A673 (cell line): ENCODE data around the gene SLC10A2. TPM values are rescaled to one million over a fixed set of nuclear protein-coding genes. Genes with fewer than 3 reads are reported as not detected.
"Not testable (repeated sequence)": the region's sequence is repeated elsewhere in the genome, so short reads cannot be mapped to it uniquely, and the experiment has no call there.

Experiments used
- Bru-seq: library from RNA; stranded (reverse); fragments of 400-500 nt; gene quantifications from one replicate; lab custom pipeline; 2021; lab: Mats Ljungman, UMichigan
- BruChase-seq, 2 experiments: library from RNA; stranded (reverse); fragments of 400-500 nt; gene quantifications; one replicate each; lab custom pipeline; 2021; lab: Mats Ljungman, UMichigan
- BruUV-seq: library from RNA; stranded (reverse); fragments of 400-500 nt; replicated peaks from 2 replicates; lab custom pipeline; 2021; lab: Mats Ljungman, UMichigan
- CTCF ChIA-PET: fragments of 300-600 bp; sonication (Branson Sonifier 250); formaldehyde crosslinking; loops from one replicate; lab custom pipeline; 2022; ENCODE audit warnings: antibody characterized with exemption; lab: Charles Lee
- POLR2A ChIA-PET: fragments of 300-600 bp; sonication (Branson Sonifier 250); formaldehyde crosslinking; loops from one replicate; lab custom pipeline; 2022; ENCODE audit warnings: antibody characterized with exemption; ENCODE audit not compliant: low non-redundant PET; lab: Charles Lee
- DNase-seq: peaks from one replicate; pipeline ENCODE4 v3.0.0-alpha.2; 2015; ENCODE audit warnings: low spot score
- H3K27ac ChIP-seq: fragments of 200-600 bp; sonication (generic); 2 replicates; pipeline ENCODE4 v1.5.1; 2016; ENCODE audit warnings: mixed run types, low read depth, mild to moderate bottlenecking, mixed read lengths, antibody characterized with exemption, low read length; ENCODE audit not compliant: poor library complexity, severe bottlenecking
- H3K27me3 ChIP-seq: fragments of 200-600 bp; sonication (generic); replicated peaks from 2 replicates; pipeline ENCODE4 v1.6.1; 2017; ENCODE audit warnings: mixed run types, low read depth, mild to moderate bottlenecking, mixed read lengths, antibody characterized with exemption, low read length; ENCODE audit not compliant: insufficient read depth, poor library complexity
- H3K36me3 ChIP-seq: fragments of 200-600 bp; sonication (generic); 2 replicates; pipeline ENCODE4 v1.6.1; 2016; ENCODE audit warnings: mixed run types, mild to moderate bottlenecking, mixed read lengths, antibody characterized with exemption, low read length; ENCODE audit not compliant: insufficient read depth, poor library complexity, severe bottlenecking
- H3K4me1 ChIP-seq: fragments of 200-600 bp; sonication (generic); 2 replicates; pipeline ENCODE4 v1.6.1; 2017; ENCODE audit warnings: mixed run types, mild to moderate bottlenecking, mixed read lengths, antibody characterized with exemption, low read length; ENCODE audit not compliant: insufficient read depth, poor library complexity, severe bottlenecking
- H3K4me3 ChIP-seq: fragments of 200-600 bp; sonication (generic); 2 replicates; pipeline ENCODE4 v1.5.1; 2016; ENCODE audit warnings: low read depth, mixed run types, mild to moderate bottlenecking, mixed read lengths, low read length; ENCODE audit not compliant: poor library complexity, severe bottlenecking
- H3K9me3 ChIP-seq: fragments of 200-600 bp; sonication (generic); 2 replicates; pipeline ENCODE4 v1.6.1; 2016; ENCODE audit warnings: mixed run types, low read depth, mild to moderate bottlenecking, mixed read lengths, antibody characterized with exemption, low read length; ENCODE audit not compliant: poor library complexity, severe bottlenecking
- EZH2 ChIP-seq: fragments of 200-600 bp; sonication (generic); IDR thresholded peaks from 2 replicates; pipeline ENCODE4 v1.6.1; 2017; ENCODE audit warnings: borderline replicate concordance, low read depth, mild to moderate bottlenecking, mixed read lengths, antibody characterized with exemption, low read length; ENCODE audit not compliant: poor library complexity, severe bottlenecking
- intact Hi-C: fragments of 100-400 bp; cut with micrococcal nuclease; formaldehyde crosslinking; loops from one replicate; pipeline ENCODE4 v1.10.0; 2022; ENCODE audit not compliant: unreplicated experiment
- long read RNA-seq: library from polyadenylated mRNA; stranded (forward); transcript quantifications from one replicate; pipeline ENCODE4 v2.0.0, GENCODE V29; 2022
- total RNA-seq: library from RNA; stranded (reverse); gene quantifications from 2 replicates; pipeline ENCODE4 v1.2.3, GENCODE V29; 2021
- TF ChIP-seq, protein P1 (sequence below): fragments of 300-800, 200-600 bp; sonication (generic); conservative IDR thresholded peaks from 2 replicates; pipeline ENCODE4 v1.5.1; 2017; ENCODE audit warnings: low read depth, mild to moderate bottlenecking, antibody characterized with exemption, low read length, moderate library complexity, mixed read lengths

Gene SLC10A2
- total RNA-seq (not detected in 2 replicates), Bru-seq, nascent RNA (not detected), BruChase-seq, experiment 1, labeled RNA remaining after a 2-hour chase (not detected), BruChase-seq, experiment 2, labeled RNA remaining after a 6-hour chase (not detected)
- long read RNA-seq: 0 reads

- H3K27me3 ChIP-seq: peaks cover 13% of the 10 kb centered on the region
- ChIA-PET POLR2A (no interaction called here), CTCF (no interaction called here)
- DNase-seq: no peak
- H3K4me1 ChIP-seq: no peaks in the 10 kb centered on the region
- no peaks in the 10 kb centered on the region for H3K36me3 ChIP-seq
- H3K4me3 ChIP-seq: no peak within 1 kb of the TSS
- no peak for TF ChIP-seq EZH2
- TF ChIP-seq, protein P1, sequence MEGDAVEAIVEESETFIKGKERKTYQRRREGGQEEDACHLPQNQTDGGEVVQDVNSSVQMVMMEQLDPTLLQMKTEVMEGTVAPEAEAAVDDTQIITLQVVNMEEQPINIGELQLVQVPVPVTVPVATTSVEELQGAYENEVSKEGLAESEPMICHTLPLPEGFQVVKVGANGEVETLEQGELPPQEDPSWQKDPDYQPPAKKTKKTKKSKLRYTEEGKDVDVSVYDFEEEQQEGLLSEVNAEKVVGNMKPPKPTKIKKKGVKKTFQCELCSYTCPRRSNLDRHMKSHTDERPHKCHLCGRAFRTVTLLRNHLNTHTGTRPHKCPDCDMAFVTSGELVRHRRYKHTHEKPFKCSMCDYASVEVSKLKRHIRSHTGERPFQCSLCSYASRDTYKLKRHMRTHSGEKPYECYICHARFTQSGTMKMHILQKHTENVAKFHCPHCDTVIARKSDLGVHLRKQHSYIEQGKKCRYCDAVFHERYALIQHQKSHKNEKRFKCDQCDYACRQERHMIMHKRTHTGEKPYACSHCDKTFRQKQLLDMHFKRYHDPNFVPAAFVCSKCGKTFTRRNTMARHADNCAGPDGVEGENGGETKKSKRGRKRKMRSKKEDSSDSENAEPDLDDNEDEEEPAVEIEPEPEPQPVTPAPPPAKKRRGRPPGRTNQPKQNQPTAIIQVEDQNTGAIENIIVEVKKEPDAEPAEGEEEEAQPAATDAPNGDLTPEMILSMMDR: no peak
- intact Hi-C loops: no loop called here
- no peak within 1 kb of the TSS for H3K27ac ChIP-seq
- no TSS peak for BruUV-seq
- H3K9me3 ChIP-seq: no peaks in the 10 kb centered on the region
These were observed at the start of gene SLC10A2 for GRCh38 chr13:103066079-103066780. TSS of gene SLC10A2 (minus strand) at chr13:103066417. CDS start at chr13:103066249, 168 bp downstream.

GRCh38 chr13:103107580-103107979, 41.4 kb upstream of the SLC10A2 start:
- CTCF ChIA-PET: no interaction called here
- no peak overlapping the region for H3K27ac ChIP-seq
- intact Hi-C loops: no loop called here
- peaks cover 14% of the 10 kb centered on the region for H3K27me3 ChIP-seq
- no TSS peak for BruUV-seq
- no peaks in the 10 kb centered on the region for H3K4me1 ChIP-seq
- no peaks in the 10 kb centered on the region for H3K36me3 ChIP-seq
- POLR2A ChIA-PET: no interaction called here
- no peaks in the 10 kb centered on the region for H3K9me3 ChIP-seq
- DNase-seq: no peak
- TF ChIP-seq EZH2: no peak
- TF ChIP-seq, protein P1: no peak
- H3K4me3 ChIP-seq: no peak overlapping the region

DNA sequence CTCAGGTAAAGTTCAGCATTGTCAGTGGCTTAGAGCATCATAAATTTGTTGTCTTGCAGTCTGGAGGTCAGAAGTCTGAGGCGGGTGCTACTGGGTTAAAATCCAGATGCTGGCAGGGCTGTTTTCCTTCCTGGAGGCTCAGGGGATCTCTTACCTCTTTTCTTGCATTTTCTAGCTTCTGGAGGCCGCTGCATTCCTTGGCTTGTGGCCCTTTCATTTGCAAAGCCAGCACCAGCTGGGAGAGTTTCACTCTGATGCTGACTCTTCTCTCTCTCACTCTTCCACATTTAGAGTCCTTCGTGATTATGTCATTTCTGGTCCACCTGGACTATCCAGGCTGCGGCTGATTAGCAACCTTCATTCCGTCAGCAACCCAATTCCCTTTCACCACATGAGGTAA, 38.1 kb upstream of the SLC10A2 start:
- peaks cover 13% of the 10 kb centered on the region for H3K27me3 ChIP-seq
- H3K9me3 ChIP-seq: no peaks in the 10 kb centered on the region
- no TSS peak for BruUV-seq
- no peak overlapping the region for H3K27ac ChIP-seq
- CTCF ChIA-PET: no interaction called here
- DNase-seq: no peak
- TF ChIP-seq, protein P1: no peak
- no peak for TF ChIP-seq EZH2
- H3K36me3 ChIP-seq: no peaks in the 10 kb centered on the region
- no peaks in the 10 kb centered on the region for H3K4me1 ChIP-seq
- POLR2A ChIA-PET: no interaction called here
- H3K4me3 ChIP-seq: no peak overlapping the region
- intact Hi-C loops: no loop called here

DNA sequence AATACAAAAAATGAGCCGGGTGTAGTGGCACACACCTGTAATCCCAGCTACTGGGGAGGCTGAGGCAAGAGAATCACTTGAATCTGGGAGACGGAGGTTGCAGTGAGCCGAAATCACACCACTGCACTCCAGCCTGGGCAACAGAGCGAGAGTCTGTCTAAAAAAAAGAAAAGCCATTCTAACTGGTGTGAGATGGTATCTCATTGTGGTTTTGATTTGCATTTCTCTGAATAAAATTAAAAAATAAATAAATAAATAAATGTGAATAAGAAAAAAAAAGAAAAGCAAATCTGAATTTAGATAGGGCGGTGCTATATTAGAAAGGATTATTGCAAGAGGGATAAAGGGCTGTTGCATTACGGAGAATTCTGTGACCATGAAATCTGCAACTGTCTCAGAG, 37.2 kb upstream of the SLC10A2 start:
- CTCF ChIA-PET, H3K4me1 ChIP-seq, BruUV-seq, POLR2A ChIA-PET, H3K36me3 ChIP-seq, intact Hi-C loops, H3K27ac ChIP-seq, H3K9me3 ChIP-seq, H3K4me3 ChIP-seq: not testable (repeated sequence)
- peak; percentile 26 for DNase-seq
- peaks cover 14% of the 10 kb centered on the region for H3K27me3 ChIP-seq
